ENCODE measurements around the gene SLC7A6. TPM values are rescaled to one million over a fixed set of nuclear protein-coding genes. Genes with fewer than 3 reads are reported as not detected.
A peak's percentile ranks its signal among the peaks of the same experiment; 100 is the strongest.

SLC7A6 gene
- total and polyA plus RNA-seq, 10 of the 15 experiments (the other 5 are each of a cell fraction or from before 2014, with no cell fraction given): 8.2 to 60.4 (median 28.6) TPM

- TF ChIP-seq E2F8 (IDR thresholded peaks at IDR 0.05; ENCODE audit: low read depth, partially characterized antibody) (no peak), E2F4 (IDR thresholded peaks at IDR 0.05; ENCODE audit: low read depth, low read length) (no peak), SPI1 (IDR thresholded peaks at IDR 0.05; ENCODE audit: borderline replicate concordance, insufficient read depth, low read depth, low read length) (no peak), CREM (IDR thresholded peaks at IDR 0.05; ENCODE audit: low read depth) (no peak)
Measured at GRCh38 chr16:68255712-68256111, 8.6 kb upstream of the SLC7A6 start (continued).

GRCh38 chr16:68257251-68257905 is 6.9 kb upstream of the SLC7A6 start:
- Histone ChIP-seq H3K79me2 (ENCODE audit: control insufficient read depth, insufficient read depth, low read length) (no peaks in the 10 kb centered on the region), H2AFZ (ENCODE audit: control insufficient read depth, low read depth, low read length) (peak overlapping the region; percentile 29), H3K36me3 (ENCODE audit: control insufficient read depth in 2 of 2, insufficient read depth in 2 of 2, low read length in 1 of 2) (peaks cover 0 to 7% of the 10 kb centered on the region in 2 experiments; a peak in 3 of 4 replicates), H4K20me1 (ENCODE audit: control insufficient read depth, insufficient read depth) (no peaks in the 10 kb centered on the region), H3K9ac (ENCODE audit: control insufficient read depth, insufficient read depth, low read length) (no peak overlapping the region), H3K4me1 (ENCODE audit: control insufficient read depth, insufficient read depth, low read length) (peaks cover 20% of the 10 kb centered on the region), H3K27ac (ENCODE audit: control insufficient read depth, insufficient read depth) (peak overlapping the region; percentile 35), H3K4me3 (no peak overlapping the region), H3K9me3 (replicated peaks; ENCODE audit: control insufficient read depth, insufficient read depth, low read length) (no peaks in the 10 kb centered on the region), H3K27me3 (replicated peaks in 1 of 2; ENCODE audit: control insufficient read depth in 2 of 2, insufficient read depth in 2 of 2, low read length in 1 of 2) (no peaks in the 10 kb centered on the region), H3K4me2 (ENCODE audit: control insufficient read depth, insufficient read depth) (peak overlapping the region; percentile 18)
- POLR2A ChIA-PET: interaction anchor here (0.5 to 1.9 kb wide), 10 partner anchors 9 to 643 kb away, joined by 3 to 17 read pairs (median 4); no protein-coding TSS in a partner anchor
- DNase-seq (ENCODE audit: low read depth, low spot score) (no peak), ATAC-seq (peak; percentile 68), FAIRE-seq (peak; percentile 75)
- CTCF ChIA-PET: interaction anchor here (0.7 to 9.0 kb wide), 13 partner anchors 14 to 272 kb away, joined by 3 to 747 read pairs (median 3); partner anchors contain the start of gene PLA2G15
- SMC1A ChIA-PET (ENCODE audit: uncharacterized antibody, unreplicated experiment): interaction anchor here (0.9 to 2.7 kb wide), 17 partner anchors 9 to 358 kb away, joined by 3 to 32 read pairs (median 4); partner anchors contain the start of genes PLA2G15, PRMT7 and SLC7A6OS
- intact Hi-C loops (cut with micrococcal nuclease; ENCODE audit: unreplicated experiment): no loop called here
- in situ Hi-C loops (cut with MboI): loop anchor here (5.0 kb wide), 1 partner anchor 70 kb away; no protein-coding TSS in a partner anchor
- 24% methylated on average over 6 of the region's 6 CpGs for WGBS (ENCODE audit: insufficient coverage, insufficient replicate concordance, low lambda C conversion rate, missing lambda C conversion rate)
- RAD21 ChIA-PET (ENCODE audit: unreplicated experiment): interaction anchor here (0.9 to 10.2 kb wide), 12 partner anchors 8 to 186 kb away, joined by 3 to 399 read pairs (median 4); partner anchors contain the start of gene PLA2G15
- no TSS peak for BruUV-seq (replicated peaks)
- no peak for TF ChIP-seq E2F4 (IDR thresholded peaks at IDR 0.05; ENCODE audit: low read depth, low read length)
- TF ChIP-seq LARP7 (IDR thresholded peaks at IDR 0.05): no peak
- no peak for TF ChIP-seq ZNF217 (IDR thresholded peaks at IDR 0.05)
- no peak for TF ChIP-seq HDAC2 (IDR thresholded peaks at IDR 0.05)
- no peak for TF ChIP-seq MAX (IDR thresholded peaks at IDR 0.05; ENCODE audit: low read depth, low read length)
- TF ChIP-seq RUNX3 (IDR thresholded peaks at IDR 0.05; ENCODE audit: low read length): peak; percentile 4; the same call in 1 of the 2 replicates
- no peak for TF ChIP-seq YY1 (IDR thresholded peaks at IDR 0.05; ENCODE audit: low read depth, low read length)

All from GM12878 (cell line).